HUES64 (cell line): ENCODE results near the gene GRIP1.

Experiments used
- H3K27ac ChIP-seq: 2 replicates; pipeline ENCODE4 v1.7.0; 2013; ENCODE audit warnings: low read depth, low read length, inconsistent platforms
- H3K27me3 ChIP-seq: 2 replicates; pipeline ENCODE4 v1.6.1; 2013; ENCODE audit warnings: mild to moderate bottlenecking, low read length; ENCODE audit not compliant: insufficient read depth
- H3K36me3 ChIP-seq: 2 replicates; pipeline ENCODE4 v1.6.1; 2013; ENCODE audit warnings: mild to moderate bottlenecking, low read length; ENCODE audit not compliant: insufficient read depth
- H3K4me1 ChIP-seq: 2 replicates; pipeline ENCODE4 v1.6.1; 2013; ENCODE audit warnings: mild to moderate bottlenecking, low read length, moderate library complexity; ENCODE audit not compliant: insufficient read depth
- H3K4me3 ChIP-seq: 2 replicates; pipeline ENCODE4 v1.5.1; 2013; ENCODE audit warnings: mild to moderate bottlenecking, low read length, moderate library complexity
- H3K9ac ChIP-seq: 2 replicates; pipeline ENCODE4 v1.6.1; 2013; ENCODE audit warnings: mild to moderate bottlenecking, low read depth, low read length
- H3K9me3 ChIP-seq: 2 replicates; pipeline ENCODE4 v1.6.1; 2013; ENCODE audit warnings: low read depth, low read length; ENCODE audit not compliant: insufficient read depth
- WGBS: fragments of 150-250, 120-280 bp; methylation state at CpG from one replicate; pipeline ENCODE4 v1.1.7; 2013; ENCODE audit warnings: missing lambda C conversion rate; 5-methylcytosine and 5-hydroxymethylcytosine counted together

GRIP1 gene

GRCh38 chr12:66709893-66710292, 31.0 kb upstream of the GRIP1 start:
- Histone ChIP-seq H3K4me3 (no peak overlapping the region), H3K9me3 (0 out of 2 replicates have a peak, but pooled peaks cover 3% of the 10 kb centered on the region), H3K27me3 (no peaks in the 10 kb centered on the region), H3K36me3 (no peaks in the 10 kb centered on the region), H3K27ac (no peak overlapping the region), H3K9ac (no peak overlapping the region), H3K4me1 (no peaks in the 10 kb centered on the region)
- WGBS: 96% methylated on average over 2 of the region's 2 CpGs

- H3K36me3 ChIP-seq: no peaks in the 10 kb centered on the region
Observed at GRCh38 chr12:66709457-66709773, 30.5 kb upstream of the GRIP1 start.

GRCh38 chr12:66708704-66709456, 30.0 kb upstream of the GRIP1 start:
- H3K27me3 ChIP-seq: no peaks in the 10 kb centered on the region
- H3K27ac ChIP-seq: no peak overlapping the region
- H3K9me3 ChIP-seq: 0 out of 2 replicates have a peak, but pooled peaks cover 3% of the 10 kb centered on the region
- H3K4me1 ChIP-seq: no peaks in the 10 kb centered on the region
- H3K36me3 ChIP-seq: no peaks in the 10 kb centered on the region
- WGBS: 80% methylated on average over 1 of the region's 3 CpGs
- H3K9ac ChIP-seq: no peak overlapping the region
- H3K4me3 ChIP-seq: no peak overlapping the region

More at GRCh38 chr12:66709457-66709773, 30.5 kb upstream of the GRIP1 start:
- H3K4me3 ChIP-seq: no peak overlapping the region
- H3K9me3 ChIP-seq: 0 out of 2 replicates have a peak, but pooled peaks cover 3% of the 10 kb centered on the region
- H3K4me1 ChIP-seq: no peaks in the 10 kb centered on the region
- no peaks in the 10 kb centered on the region for H3K27me3 ChIP-seq
- H3K27ac ChIP-seq: no peak overlapping the region
- no peak overlapping the region for H3K9ac ChIP-seq
- WGBS: 100% methylated on average over 1 of the region's 1 CpG

- Histone ChIP-seq H3K9ac (no peak overlapping the region), H3K36me3 (no peaks in the 10 kb centered on the region), H3K27ac (no peak overlapping the region), H3K9me3 (0 out of 2 replicates have a peak, but pooled peaks cover 3% of the 10 kb centered on the region), H3K4me1 (no peaks in the 10 kb centered on the region), H3K27me3 (no peaks in the 10 kb centered on the region), H3K4me3 (no peak overlapping the region)
- 95% methylated on average over 3 of the region's 4 CpGs for WGBS
Observed at GRCh38 chr12:66707002-66707697, 28.3 kb upstream of the GRIP1 start.

DNA sequence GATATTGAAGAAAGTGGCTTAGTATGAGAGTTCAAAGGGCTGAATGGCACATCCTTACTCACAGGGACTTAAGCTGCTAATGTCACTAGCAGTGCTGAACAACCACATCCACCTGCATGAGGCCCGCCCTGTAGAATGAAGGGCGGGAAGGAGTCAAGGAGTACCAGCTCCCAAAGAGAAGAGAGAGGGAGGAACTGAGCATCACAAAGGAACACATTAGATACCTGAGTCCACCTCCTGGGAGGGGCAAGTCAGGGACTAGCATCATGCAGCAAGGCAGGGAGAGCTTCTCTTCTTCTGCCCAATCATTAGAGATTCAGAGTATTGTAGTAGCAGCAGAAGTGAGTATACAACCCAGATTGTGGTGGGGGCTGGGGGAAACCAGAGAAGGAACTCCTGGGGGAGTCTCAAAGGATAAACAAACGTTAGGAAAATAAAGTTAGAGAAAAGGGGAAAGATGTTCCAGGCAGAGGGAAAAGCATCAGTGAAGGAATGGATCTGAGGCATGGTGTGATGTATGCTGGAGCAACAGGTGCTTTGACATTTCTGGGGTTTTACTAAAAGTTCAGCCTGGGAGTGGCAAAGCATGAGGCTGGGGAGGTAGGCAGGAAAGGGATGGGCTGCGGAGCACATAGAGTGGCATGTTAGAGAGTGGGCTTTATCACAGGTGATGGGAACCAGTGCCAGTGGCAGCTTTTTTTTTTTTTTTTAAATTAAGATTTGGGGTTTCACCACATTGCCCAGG, 21.0 kb upstream of the GRIP1 start:
- WGBS: 71% methylated on average over 4 of the region's 4 CpGs
- no peaks in the 10 kb centered on the region for H3K27me3 ChIP-seq

GRCh38 chr12:66698558-66698957, 19.7 kb upstream of the GRIP1 start:
- Histone ChIP-seq H3K36me3 (no peaks in the 10 kb centered on the region), H3K27me3 (no peaks in the 10 kb centered on the region), H3K9ac (no peak overlapping the region), H3K4me3 (no peak overlapping the region), H3K9me3 (no peaks in the 10 kb centered on the region), H3K4me1 (no peaks in the 10 kb centered on the region; the same call in 1 of the 2 replicates), H3K27ac (no peak overlapping the region)
- WGBS: 91% methylated on average over 4 of the region's 4 CpGs

More for the DNA sequence above, 21.0 kb upstream of the GRIP1 start:
- Histone ChIP-seq H3K4me1 (no peaks in the 10 kb centered on the region; the same call in 1 of the 2 replicates), H3K36me3 (no peaks in the 10 kb centered on the region), H3K9me3 (no peaks in the 10 kb centered on the region), H3K4me3 (no peak overlapping the region), H3K9ac (no peak overlapping the region), H3K27ac (no peak overlapping the region)

- H3K36me3 ChIP-seq: no peaks in the 10 kb centered on the region
- H3K4me3 ChIP-seq: no peak overlapping the region
- no peak overlapping the region for H3K27ac ChIP-seq
- no peaks in the 10 kb centered on the region; the same call in 1 of the 2 replicates for H3K4me1 ChIP-seq
- no peaks in the 10 kb centered on the region for H3K9me3 ChIP-seq
- H3K9ac ChIP-seq: no peak overlapping the region
- 95% methylated on average over 3 of the region's 3 CpGs for WGBS
- no peaks in the 10 kb centered on the region for H3K27me3 ChIP-seq
Observed at GRCh38 chr12:66697404-66697803, 18.5 kb upstream of the GRIP1 start.

DNA sequence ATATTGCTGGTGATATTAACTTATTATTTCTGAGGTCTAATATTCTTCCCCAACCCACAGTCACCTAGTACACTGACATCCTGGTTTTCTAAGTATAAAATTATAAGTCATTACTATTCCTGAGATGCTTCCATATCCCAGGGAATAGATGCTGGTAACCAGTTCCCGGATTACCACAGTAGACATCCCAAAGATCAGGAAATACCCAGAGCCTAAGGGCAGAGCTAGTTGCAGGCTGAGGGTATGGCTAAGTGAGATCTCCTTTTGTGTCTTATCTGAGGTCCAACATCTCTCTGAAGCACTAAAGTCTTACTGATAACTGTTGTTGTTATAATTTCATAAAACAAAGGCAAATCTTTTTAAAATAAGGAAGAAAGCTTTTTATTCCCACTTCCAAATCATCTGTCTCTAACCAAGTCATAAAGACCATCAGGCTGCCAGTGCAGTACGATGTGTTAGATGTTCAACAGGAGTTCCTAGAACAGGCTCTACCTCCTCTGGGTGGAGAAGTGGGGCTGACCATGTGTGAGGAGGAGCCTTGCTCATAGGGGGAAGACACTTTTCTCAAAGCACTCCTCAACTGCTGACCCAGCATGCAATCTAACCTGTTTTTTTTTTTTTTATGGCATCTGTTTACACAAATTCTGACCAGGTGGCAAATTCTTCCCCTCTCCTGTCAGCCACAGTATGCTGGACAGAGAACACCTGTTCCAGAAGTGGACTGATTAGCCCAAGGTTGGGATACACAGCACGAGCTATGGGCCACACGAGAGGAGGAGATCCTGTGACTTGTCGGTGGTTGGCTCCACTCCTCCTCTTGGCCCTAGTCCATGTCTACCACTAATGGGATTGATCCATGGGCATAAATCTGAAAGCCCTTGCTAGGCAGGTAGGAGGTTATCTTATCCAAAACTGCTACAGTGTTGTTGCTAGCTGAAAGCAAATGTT, 16.1 kb upstream of the GRIP1 start:
- no peak overlapping the region for H3K27ac ChIP-seq
- H3K4me1 ChIP-seq: peaks cover 7% of the 10 kb centered on the region
- no peak overlapping the region for H3K4me3 ChIP-seq
- H3K9ac ChIP-seq: no peak overlapping the region
- no peaks in the 10 kb centered on the region for H3K36me3 ChIP-seq
- 88% methylated on average over 5 of the region's 5 CpGs for WGBS
- no peaks in the 10 kb centered on the region for H3K27me3 ChIP-seq
- H3K9me3 ChIP-seq: no peaks in the 10 kb centered on the region

GRCh38 chr12:66693901-66694513, 15.1 kb upstream of the GRIP1 start:
- Histone ChIP-seq H3K9ac (no peak overlapping the region), H3K9me3 (no peaks in the 10 kb centered on the region), H3K36me3 (no peaks in the 10 kb centered on the region), H3K27ac (no peak overlapping the region), H3K27me3 (no peaks in the 10 kb centered on the region), H3K4me3 (no peak overlapping the region), H3K4me1 (peaks cover 7% of the 10 kb centered on the region)
- 35% methylated on average over 1 of the region's 1 CpG for WGBS

DNA sequence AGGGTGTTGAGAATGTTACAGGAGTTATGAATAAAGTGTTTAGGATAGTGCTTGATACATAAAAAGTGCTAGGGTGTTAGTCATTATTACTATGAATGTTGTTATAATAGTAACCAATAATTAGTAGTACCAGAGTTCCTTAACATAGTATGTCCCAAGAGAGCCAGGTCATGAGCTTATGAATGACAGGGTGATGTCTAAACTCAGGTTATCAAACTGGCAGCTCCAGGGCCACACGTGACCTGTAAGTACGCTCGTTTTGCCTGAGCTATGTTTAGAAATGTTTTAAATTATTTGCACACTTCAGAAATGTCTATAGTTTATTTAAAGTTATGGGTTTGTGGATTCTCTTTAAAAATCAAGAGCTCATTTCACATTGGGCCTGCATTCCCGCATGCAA, 14.1 kb upstream of the GRIP1 start:
- Histone ChIP-seq H3K9me3 (no peaks in the 10 kb centered on the region), H3K27ac (no peak overlapping the region), H3K4me1 (peaks cover 15% of the 10 kb centered on the region), H3K36me3 (no peaks in the 10 kb centered on the region), H3K27me3 (no peaks in the 10 kb centered on the region), H3K4me3 (no peak overlapping the region), H3K9ac (no peak overlapping the region)
- WGBS: 94% methylated on average over 4 of the region's 4 CpGs
